Activated naive CD4-positive, alpha-beta T cell treated with anti-CD3 and anti-CD28 coated beads for 36 hours (primary cell): ENCODE results near the gene PDE6B. TPM values are rescaled to one million over a fixed set of nuclear protein-coding genes. Genes with fewer than 3 reads are reported as not detected.

Experiments
- CTCF ChIA-PET: fragments of 350-600 bp; sonication (Branson Sonifier 250); formaldehyde crosslinking; loops from one replicate; lab custom pipeline; 2021; ENCODE audit warnings: antibody characterized with exemption; lab: Charles Lee
- DNase-seq: peaks from one replicate; pipeline ENCODE4 v3.0.0-alpha.2; 2020
- H3K27ac Mint-ChIP-seq: one replicate; pipeline ENCODE4 v1.8.0; 2021; ENCODE audit warnings: mild to moderate bottlenecking, mixed read lengths
- H3K27me3 Mint-ChIP-seq: one replicate; pipeline ENCODE4 v1.8.0; 2021; ENCODE audit warnings: low read depth, mixed read lengths
- H3K36me3 Mint-ChIP-seq: one replicate; pipeline ENCODE4 v1.8.0; 2021; ENCODE audit warnings: low read depth, mixed read lengths
- H3K4me1 Mint-ChIP-seq: one replicate; pipeline ENCODE4 v1.8.0; 2021; ENCODE audit warnings: low read depth, mixed read lengths
- H3K4me3 Mint-ChIP-seq: one replicate; pipeline ENCODE4 v1.8.0; 2021; ENCODE audit warnings: mild to moderate bottlenecking, moderate library complexity, mixed read lengths
- H3K9me3 Mint-ChIP-seq: one replicate; pipeline ENCODE4 v1.8.0; 2021; ENCODE audit warnings: mixed read lengths
- intact Hi-C: fragments of 100-400 bp; cut with micrococcal nuclease; formaldehyde crosslinking; loops from one replicate; pipeline ENCODE4 v1.15.1; 2023
- total RNA-seq, 2 experiments: library from RNA; stranded (reverse); gene quantifications; one replicate each; pipeline ENCODE4 v1.2.3, GENCODE V29; 2021

Gene PDE6B
- total RNA-seq, 2 experiments from 2014 or later, result 17.4 to 18.1 TPM

DNA sequence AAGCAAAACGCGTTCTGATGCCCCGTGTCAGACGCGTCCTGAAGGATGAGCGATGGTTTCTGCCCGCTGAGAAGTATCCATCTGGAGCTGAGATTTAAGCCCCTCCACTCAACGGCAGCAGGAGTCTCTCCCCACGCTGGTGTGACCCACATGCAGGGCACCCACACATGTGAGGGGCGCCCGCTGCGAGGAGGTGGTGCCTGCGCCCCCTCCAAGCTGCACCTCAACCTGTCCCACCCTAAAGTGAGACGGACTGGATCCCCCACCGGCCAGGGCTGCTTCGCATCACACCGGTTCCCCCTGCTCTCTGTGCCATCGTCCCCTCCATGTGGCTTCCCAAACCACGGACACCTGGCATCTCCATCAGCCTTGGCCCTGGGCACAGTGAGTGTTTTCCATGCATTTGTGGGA, 4.5 kb upstream of the PDE6B start:
- intact Hi-C loops, result no loop called here
- CTCF ChIA-PET, result no interaction called here
- H3K9me3 Mint-ChIP-seq, result no peaks in the 10 kb centered on the region
- no peak overlapping the region for H3K4me3 Mint-ChIP-seq
- H3K36me3 Mint-ChIP-seq, result no peaks in the 10 kb centered on the region
- no peak for DNase-seq
- no peaks in the 10 kb centered on the region for H3K4me1 Mint-ChIP-seq
- H3K27ac Mint-ChIP-seq, result no peak overlapping the region
- H3K27me3 Mint-ChIP-seq, result peaks cover 13% of the 10 kb centered on the region

DNA sequence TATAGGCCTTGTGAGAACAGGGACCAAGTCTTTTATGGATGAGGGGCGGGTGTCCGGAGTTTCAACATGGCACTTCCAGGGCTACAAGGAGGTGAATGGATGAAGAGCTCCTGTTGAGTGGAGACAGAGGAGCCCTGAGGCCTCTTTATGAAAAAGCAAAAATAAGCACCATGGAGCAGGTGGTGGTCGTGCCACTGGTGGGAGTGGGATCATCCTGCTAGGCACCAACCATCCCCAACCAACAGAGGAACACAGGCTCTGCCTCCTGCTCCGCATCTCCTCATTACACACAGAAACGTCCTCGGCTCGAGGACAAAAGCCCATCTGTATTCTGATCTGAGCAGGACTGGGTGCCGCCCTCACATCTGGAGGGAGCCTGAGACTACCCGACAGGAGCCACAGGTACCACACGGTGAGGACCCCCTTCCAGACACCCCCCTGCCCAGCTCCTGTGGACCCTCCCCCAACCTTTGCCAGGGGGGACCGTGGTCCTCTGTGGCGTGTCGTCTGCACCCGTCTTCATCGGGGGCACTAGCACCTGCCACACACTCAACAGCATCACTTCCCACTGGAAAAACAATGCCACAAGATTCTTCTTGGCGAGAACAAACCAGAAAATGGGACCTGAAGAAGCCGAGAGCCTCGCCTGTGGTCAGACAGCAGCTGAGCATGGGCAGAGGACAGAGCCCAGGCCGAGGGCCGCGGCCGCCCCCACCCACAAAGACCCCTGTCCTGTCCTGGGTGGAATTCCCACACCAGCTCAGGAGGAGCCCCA, 3.9 kb upstream of the PDE6B start:
- Mint-ChIP-seq H3K9me3 (no peaks in the 10 kb centered on the region), H3K27ac (no peak overlapping the region), H3K36me3 (no peaks in the 10 kb centered on the region), H3K4me1 (no peaks in the 10 kb centered on the region), H3K4me3 (no peak overlapping the region), H3K27me3 (peaks cover 15% of the 10 kb centered on the region)
- intact Hi-C loops, result no loop called here
- CTCF ChIA-PET, result no interaction called here
- no peak for DNase-seq

DNA sequence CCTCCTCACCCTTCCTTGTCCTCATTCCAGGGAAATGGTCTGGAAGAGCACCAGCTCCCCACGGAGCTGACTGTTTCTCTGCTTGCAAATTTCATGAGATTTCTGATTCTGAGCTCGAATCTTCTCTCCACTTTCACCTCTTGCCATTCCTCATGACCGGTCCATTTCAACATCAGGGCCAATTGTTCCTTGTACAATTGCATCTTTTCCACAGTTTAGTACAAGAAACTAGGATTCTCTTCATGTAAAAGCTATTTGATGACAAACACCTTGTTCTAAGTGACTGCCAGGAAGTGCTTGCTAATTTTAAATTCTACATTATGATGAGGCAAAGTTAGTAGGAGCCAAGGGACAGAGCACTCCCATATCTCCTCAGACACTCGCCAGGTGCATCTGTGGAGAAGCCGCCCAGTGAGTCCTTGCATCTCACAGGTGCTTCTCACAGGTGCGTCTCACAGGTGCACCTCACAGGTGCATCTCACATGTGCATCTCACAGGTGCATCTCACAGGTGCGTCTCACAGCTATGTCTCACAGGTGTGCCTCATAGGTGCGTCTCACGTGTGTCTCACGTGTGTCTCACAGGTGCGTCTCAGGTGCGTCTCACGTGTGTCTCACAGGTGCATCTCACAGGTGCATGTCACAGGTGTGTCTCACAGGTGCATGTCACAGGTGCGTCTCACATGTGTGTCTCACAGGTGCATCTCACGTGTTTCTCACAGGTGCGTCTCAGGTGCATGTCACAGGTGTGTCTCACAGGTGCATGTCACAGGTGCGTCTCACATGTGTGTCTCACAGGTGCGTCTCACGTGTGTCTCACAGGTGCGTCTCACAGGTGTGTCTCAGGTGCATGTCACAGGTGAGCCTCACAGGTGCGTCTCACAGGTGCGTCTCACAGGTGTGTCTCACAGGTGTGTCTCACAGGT, 3.0 kb upstream of the PDE6B start:
- intact Hi-C loops, result no loop called here
- H3K27ac Mint-ChIP-seq, result no peak overlapping the region
- no peaks in the 10 kb centered on the region for H3K36me3 Mint-ChIP-seq
- H3K4me3 Mint-ChIP-seq, result no peak overlapping the region
- H3K27me3 Mint-ChIP-seq, result peaks cover 15% of the 10 kb centered on the region
- CTCF ChIA-PET, result no interaction called here
- no peaks in the 10 kb centered on the region for H3K9me3 Mint-ChIP-seq
- H3K4me1 Mint-ChIP-seq, result no peaks in the 10 kb centered on the region
- no peak for DNase-seq

DNA sequence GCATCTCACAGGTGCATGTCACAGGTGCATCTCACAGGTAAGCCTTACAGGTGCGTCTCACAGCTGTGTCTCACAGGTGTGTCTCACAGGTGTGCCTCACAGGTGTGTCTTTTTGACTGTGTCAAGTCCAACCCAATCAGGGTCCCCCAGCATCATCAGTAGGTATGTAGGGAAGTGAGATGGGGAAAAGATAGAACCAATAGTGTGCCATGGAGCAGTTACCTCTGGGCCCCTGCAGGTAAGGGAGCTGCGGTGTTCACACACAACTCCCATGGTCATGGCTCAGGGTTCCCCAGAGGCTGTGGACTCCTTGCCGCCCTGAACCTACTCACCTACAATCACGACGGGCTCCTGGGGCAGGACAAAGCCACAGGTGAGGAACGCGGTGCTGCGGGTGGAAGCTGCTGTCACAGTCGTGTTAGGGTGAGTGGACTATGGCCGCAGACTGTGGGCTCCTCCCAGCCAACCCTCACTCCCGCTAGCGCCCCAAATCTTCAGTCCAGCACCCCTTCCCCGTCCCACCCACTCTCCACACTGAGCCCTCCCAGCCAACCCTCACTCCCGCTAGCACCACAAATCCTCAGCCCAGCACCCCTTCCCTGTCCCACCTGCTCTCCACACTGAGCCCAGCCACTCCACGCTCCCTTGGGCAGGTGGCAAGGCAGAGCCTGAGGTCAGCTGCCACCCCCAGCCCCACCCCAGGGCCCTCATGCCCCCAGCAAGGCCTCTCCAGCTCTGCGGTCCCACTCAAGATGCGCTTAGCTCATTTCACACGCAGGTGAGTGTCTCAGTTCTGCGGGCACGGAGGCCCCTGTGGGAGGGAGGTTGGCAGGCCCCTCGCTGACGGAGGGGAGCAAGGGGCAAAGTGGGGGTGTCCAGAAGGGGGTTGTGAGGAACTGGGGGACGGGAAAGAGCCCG, 2.1 kb upstream of the PDE6B start:
- CTCF ChIA-PET, result interaction anchor here (0.6 kb wide), 1 partner anchor 76 kb away, joined by 3 read pairs; no protein-coding TSS in a partner anchor
- intact Hi-C loops, result no loop called here

DNA sequence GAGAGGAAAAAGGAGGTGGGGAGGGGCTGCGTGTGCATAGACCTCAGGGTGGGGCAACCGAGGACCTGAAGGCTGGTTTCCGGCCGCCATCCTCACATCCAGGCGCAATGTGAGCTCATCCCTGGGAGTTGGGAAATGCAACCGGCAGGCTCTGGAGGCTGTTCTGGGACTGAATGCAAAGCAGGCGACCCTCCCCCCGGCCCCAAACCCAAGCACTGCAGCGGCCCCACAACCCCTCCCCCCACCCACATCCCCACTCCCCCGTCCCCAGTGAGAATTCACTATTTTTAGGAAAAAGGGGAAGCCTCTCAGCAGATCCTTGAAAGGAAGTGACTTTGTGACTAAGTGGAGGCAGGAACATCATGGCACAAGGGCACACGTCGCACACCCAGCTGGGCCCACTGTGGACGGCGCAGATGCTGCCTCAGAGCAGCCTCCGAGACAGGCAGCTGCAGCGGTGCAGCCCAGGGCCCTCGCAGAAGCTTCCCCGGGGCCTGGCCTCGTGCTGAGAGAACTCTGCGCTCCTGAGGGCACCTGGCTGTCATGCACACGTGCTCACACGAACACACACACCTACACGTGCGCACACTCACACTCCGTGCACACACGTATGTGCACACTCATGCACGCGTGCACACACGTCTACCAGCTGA, 1.3 kb upstream of the PDE6B start:
- Mint-ChIP-seq H3K9me3 (no peaks in the 10 kb centered on the region), H3K27me3 (peaks cover 8% of the 10 kb centered on the region), H3K36me3 (no peaks in the 10 kb centered on the region), H3K4me3 (no peak overlapping the region), H3K4me1 (no peaks in the 10 kb centered on the region), H3K27ac (no peak overlapping the region)
- DNase-seq, result no peak
- CTCF ChIA-PET, result interaction anchor here (0.6 kb wide), 1 partner anchor 77 kb away, joined by 3 read pairs; no protein-coding TSS in a partner anchor
- intact Hi-C loops, result no loop called here

More for the DNA sequence above, 2.1 kb upstream of the PDE6B start:
- no peak for DNase-seq
- H3K36me3 Mint-ChIP-seq, result no peaks in the 10 kb centered on the region
- no peaks in the 10 kb centered on the region for H3K4me1 Mint-ChIP-seq
- no peak overlapping the region for H3K27ac Mint-ChIP-seq
- H3K9me3 Mint-ChIP-seq, result no peaks in the 10 kb centered on the region
- peaks cover 8% of the 10 kb centered on the region for H3K27me3 Mint-ChIP-seq
- H3K4me3 Mint-ChIP-seq, result no peak overlapping the region

DNA sequence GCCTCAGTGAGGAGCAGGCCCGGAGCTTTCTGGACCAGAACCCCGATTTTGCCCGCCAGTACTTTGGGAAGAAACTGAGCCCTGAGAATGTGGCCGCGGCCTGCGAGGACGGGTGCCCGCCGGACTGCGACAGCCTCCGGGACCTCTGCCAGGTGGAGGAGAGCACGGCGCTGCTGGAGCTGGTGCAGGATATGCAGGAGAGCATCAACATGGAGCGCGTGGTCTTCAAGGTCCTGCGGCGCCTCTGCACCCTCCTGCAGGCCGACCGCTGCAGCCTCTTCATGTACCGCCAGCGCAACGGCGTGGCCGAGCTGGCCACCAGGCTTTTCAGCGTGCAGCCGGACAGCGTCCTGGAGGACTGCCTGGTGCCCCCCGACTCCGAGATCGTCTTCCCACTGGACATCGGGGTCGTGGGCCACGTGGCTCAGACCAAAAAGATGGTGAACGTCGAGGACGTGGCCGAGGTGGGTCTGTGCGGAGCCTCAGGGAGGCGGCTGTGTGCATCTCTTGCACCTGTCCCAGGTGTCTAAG, 323 bp downstream of the PDE6B start:
- intact Hi-C loops, result no loop called here
- Mint-ChIP-seq H3K27ac (no peak overlapping the region), H3K27me3 (peaks cover 5% of the 10 kb centered on the region), H3K4me1 (no peaks in the 10 kb centered on the region), H3K36me3 (no peaks in the 10 kb centered on the region), H3K9me3 (no peaks in the 10 kb centered on the region), H3K4me3 (no peak overlapping the region)
- no peak for DNase-seq
- CTCF ChIA-PET, result no interaction called here

GRCh38 chr4:626201-627091, 1.1 kb downstream of the PDE6B start:
- CTCF ChIA-PET, result no interaction called here
- no peaks in the 10 kb centered on the region for H3K36me3 Mint-ChIP-seq
- intact Hi-C loops, result no loop called here
- no peaks in the 10 kb centered on the region for H3K4me1 Mint-ChIP-seq
- H3K4me3 Mint-ChIP-seq, result no peak overlapping the region
- H3K27me3 Mint-ChIP-seq, result peaks cover 5% of the 10 kb centered on the region
- no peak overlapping the region for H3K27ac Mint-ChIP-seq
- H3K9me3 Mint-ChIP-seq, result no peaks in the 10 kb centered on the region
- no peak for DNase-seq

DNA sequence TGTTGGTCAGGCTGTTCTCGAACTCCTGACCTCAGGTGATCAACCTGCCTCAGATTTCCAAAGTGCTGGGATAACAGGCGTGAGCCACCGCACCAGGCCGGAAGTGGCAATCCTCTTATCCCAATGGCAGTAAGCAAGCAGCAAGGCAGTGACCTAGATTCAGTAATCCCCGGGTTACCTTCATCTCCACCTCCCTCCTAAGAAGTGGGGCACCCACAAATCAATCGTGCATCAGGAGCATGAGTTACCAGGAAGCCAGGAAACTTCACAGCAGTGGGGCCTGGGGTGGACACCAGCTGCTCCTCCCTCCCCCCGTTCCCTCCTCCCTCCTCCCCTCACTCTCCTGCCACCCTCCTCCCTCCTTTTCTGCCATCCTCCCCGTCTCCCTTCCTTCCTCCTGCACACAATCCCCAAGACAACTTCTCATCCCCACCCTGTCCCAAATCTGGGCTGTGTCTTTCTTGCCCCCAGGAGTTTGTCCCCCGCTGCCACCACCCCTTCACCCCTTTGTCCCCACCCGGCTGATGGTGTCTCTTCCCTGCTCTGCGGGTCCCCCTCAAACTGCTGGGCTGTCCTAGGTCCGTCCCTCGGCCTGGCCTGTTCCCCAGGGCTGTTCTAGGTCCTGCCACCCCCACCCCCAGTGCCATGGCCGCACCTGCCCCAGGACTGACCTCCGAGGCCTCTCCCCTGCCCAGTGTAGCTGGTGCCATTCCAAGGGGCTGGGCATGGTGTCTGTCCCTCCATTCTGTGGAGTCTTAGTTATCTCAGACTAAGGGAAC, 2.2 kb downstream of the PDE6B start:
- no peak overlapping the region for H3K27ac Mint-ChIP-seq
- H3K27me3 Mint-ChIP-seq, result peaks cover 5% of the 10 kb centered on the region
- H3K4me3 Mint-ChIP-seq, result no peak overlapping the region
- no peaks in the 10 kb centered on the region for H3K36me3 Mint-ChIP-seq
- CTCF ChIA-PET, result interaction anchor here (0.6 kb wide), 1 partner anchor 445 kb away, joined by 3 read pairs; no protein-coding TSS in a partner anchor
- H3K9me3 Mint-ChIP-seq, result peaks cover 2% of the 10 kb centered on the region
- no peaks in the 10 kb centered on the region for H3K4me1 Mint-ChIP-seq
- intact Hi-C loops, result no loop called here
- no peak for DNase-seq

DNA sequence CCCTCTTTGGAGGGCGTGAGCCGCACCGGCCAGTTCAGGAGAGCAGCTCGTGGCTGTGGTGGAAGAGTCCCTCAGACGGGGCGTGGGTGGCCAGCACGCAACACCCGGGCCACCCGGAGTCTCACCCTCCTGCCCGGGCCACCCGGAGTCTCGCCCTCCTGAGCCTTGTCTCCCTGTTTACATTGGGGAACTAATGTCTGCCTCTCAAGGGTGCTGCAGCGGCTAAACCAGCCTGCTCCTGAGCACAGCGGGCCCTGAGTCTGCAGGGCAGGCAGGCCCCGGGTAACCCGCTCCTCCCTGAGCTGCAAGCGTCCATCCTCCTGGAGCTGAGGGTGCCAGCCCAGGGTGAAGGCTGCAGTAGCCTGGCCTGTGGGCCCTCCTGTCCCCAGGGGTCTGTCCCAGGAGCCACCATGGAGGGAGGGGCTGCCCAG, 3.0 kb downstream of the PDE6B start:
- no peak for DNase-seq
- no peak overlapping the region for H3K4me3 Mint-ChIP-seq
- H3K36me3 Mint-ChIP-seq, result no peaks in the 10 kb centered on the region
- peaks cover 5% of the 10 kb centered on the region for H3K27me3 Mint-ChIP-seq
- intact Hi-C loops, result no loop called here
- CTCF ChIA-PET, result no interaction called here
- H3K27ac Mint-ChIP-seq, result no peak overlapping the region
- H3K4me1 Mint-ChIP-seq, result no peaks in the 10 kb centered on the region
- H3K9me3 Mint-ChIP-seq, result peaks cover 5% of the 10 kb centered on the region

DNA sequence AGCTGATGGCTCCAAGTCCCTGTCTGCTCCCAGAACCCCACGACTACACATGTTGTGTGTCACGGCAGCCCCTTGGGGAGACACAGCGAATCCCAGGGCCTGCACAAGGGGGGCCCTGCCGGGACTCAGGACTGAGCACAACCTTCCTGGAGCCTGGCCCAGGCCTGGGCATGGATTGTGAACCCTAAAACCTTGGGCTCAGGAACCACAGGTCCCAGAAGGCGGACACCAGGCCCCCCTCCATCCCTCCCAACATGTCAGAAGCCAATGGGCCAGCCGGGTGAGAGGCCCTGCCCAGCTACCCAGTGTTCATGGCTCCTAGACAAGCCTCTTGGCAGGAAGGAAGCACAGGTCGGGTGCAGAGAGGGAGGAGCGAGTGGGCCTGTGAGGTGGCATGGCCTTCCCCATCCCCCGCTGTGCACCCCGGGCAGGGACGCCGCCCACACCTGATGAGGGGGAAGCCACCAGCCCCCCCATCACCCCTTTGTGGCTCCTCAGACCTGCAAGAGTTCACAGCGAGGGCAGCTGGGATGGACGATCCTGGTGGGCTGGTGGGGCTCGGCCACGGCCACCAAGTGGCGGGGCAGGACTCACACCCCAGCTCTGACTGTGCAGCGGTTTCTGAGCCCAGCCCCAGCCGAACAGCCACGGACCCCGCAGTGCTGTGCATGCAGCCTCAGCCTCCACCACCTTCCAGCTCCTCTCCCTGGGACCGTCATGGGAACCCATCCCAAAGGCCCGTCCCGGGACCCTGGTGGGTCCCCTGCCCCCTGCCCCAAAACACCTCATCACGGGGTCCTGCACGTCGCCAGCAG, 3.7 kb downstream of the PDE6B start:
- no peak overlapping the region for H3K4me3 Mint-ChIP-seq
- H3K36me3 Mint-ChIP-seq, result no peaks in the 10 kb centered on the region
- CTCF ChIA-PET, result no interaction called here
- DNase-seq, result no peak
- H3K9me3 Mint-ChIP-seq, result peaks cover 5% of the 10 kb centered on the region
- no peak overlapping the region for H3K27ac Mint-ChIP-seq
- peaks cover 5% of the 10 kb centered on the region for H3K27me3 Mint-ChIP-seq
- intact Hi-C loops, result no loop called here
- H3K4me1 Mint-ChIP-seq, result no peaks in the 10 kb centered on the region
